ENCODE results near the gene SGMS1. TPM values are rescaled to one million over a fixed set of nuclear protein-coding genes. Genes with fewer than 3 reads are reported as not detected.
A peak's percentile ranks its signal among the peaks of the same experiment; 100 is the strongest.
"Not testable (repeated sequence)": the region's sequence is repeated elsewhere in the genome, so short reads cannot be mapped to it uniquely, and the experiment has no call there.

Gene SGMS1
- total RNA-seq, 1 donor from 2014 or later, result 78.8 TPM

- no peak for DNase-seq (ENCODE audit: low spot score)
These were observed 197.3 kb downstream of the SGMS1 start for GRCh38 chr10:50426485-50426884.

- DNase-seq (ENCODE audit: low spot score), result not testable (repeated sequence)
These were observed 198.5 kb downstream of the SGMS1 start for GRCh38 chr10:50425215-50425614.

- no peak for DNase-seq (ENCODE audit: low spot score)
These were observed 200.3 kb downstream of the SGMS1 start for GRCh38 chr10:50423448-50423847.

GRCh38 chr10:50422259-50422658, 201.5 kb downstream of the SGMS1 start:
- DNase-seq (ENCODE audit: low spot score), result no peak

- no peak for DNase-seq (ENCODE audit: low spot score)
These were observed 202.6 kb downstream of the SGMS1 start for GRCh38 chr10:50421026-50421719.

GRCh38 chr10:50420196-50420595, 203.6 kb downstream of the SGMS1 start:
- no peak for DNase-seq (ENCODE audit: low spot score)

- DNase-seq (ENCODE audit: low spot score), result no peak
These were observed 204.0 kb downstream of the SGMS1 start for GRCh38 chr10:50419756-50420155.

GRCh38 chr10:50419091-50419490, 204.7 kb downstream of the SGMS1 start:
- DNase-seq (ENCODE audit: low spot score), result no peak

GRCh38 chr10:50417886-50418830, 205.6 kb downstream of the SGMS1 start:
- DNase-seq (ENCODE audit: low spot score), result peak; percentile 79

- DNase-seq (ENCODE audit: low spot score), result no peak
These were observed 206.3 kb downstream of the SGMS1 start for GRCh38 chr10:50417486-50417885.

- no peak for DNase-seq (ENCODE audit: low spot score)
These were observed 206.9 kb downstream of the SGMS1 start for GRCh38 chr10:50416881-50417280.

- no peak for DNase-seq (ENCODE audit: low spot score)
These were observed 207.5 kb downstream of the SGMS1 start for GRCh38 chr10:50416181-50416824.

GRCh38 chr10:50415292-50415691, 208.5 kb downstream of the SGMS1 start:
- no peak for DNase-seq (ENCODE audit: low spot score)

GRCh38 chr10:50410066-50410811, 213.5 kb downstream of the SGMS1 start:
- no peak for DNase-seq (ENCODE audit: low spot score)

- no peak for DNase-seq (ENCODE audit: low spot score)
These were observed 216.5 kb downstream of the SGMS1 start for GRCh38 chr10:50407076-50407801.

GRCh38 chr10:50406457-50407070, 217.2 kb downstream of the SGMS1 start:
- DNase-seq (ENCODE audit: low spot score), result no peak

- no peak for DNase-seq (ENCODE audit: low spot score)
These were observed 218.0 kb downstream of the SGMS1 start for GRCh38 chr10:50405723-50406122.

- DNase-seq (ENCODE audit: low spot score), result no peak
These were observed 219.6 kb downstream of the SGMS1 start for GRCh38 chr10:50404021-50404773.

- DNase-seq (ENCODE audit: low spot score), result no peak
These were observed 220.7 kb downstream of the SGMS1 start for GRCh38 chr10:50403074-50403473.

GRCh38 chr10:50402466-50402865, 221.3 kb downstream of the SGMS1 start:
- no peak for DNase-seq (ENCODE audit: low spot score)

Measured in ureter (tissue), 1 donor.